Thyroid gland (tissue), 4 donors: ENCODE data around the gene OSGIN1.

ENCODE experiments used
- CTCF ChIP-seq, 6 experiments: fragments of 200-600 bp in 3 of 6; fragments of 450-650 bp in 3 of 6; sonication (generic) in 3 of 6; IDR thresholded peaks; one replicate each; pipeline ENCODE4 v1.5.1; 2016 to 2019; ENCODE audit warnings: antibody characterized with exemption in 6 of 6, mild to moderate bottlenecking in 2 of 6, inconsistent platforms in 1 of 6, moderate library complexity in 1 of 6
- POLR2A ChIP-seq, 2 donors: fragments of 450-650 bp; IDR thresholded peaks; one replicate each; pipeline ENCODE4 v1.6.1; 2017; ENCODE audit warnings: antibody characterized with exemption in 2 of 2, mild to moderate bottlenecking in 2 of 2, moderate library complexity in 1 of 2

GRCh38 chr16:83994703-83995102, 41.7 kb downstream of the OSGIN1 start:
- no peak for TF ChIP-seq POLR2A (IDR thresholded peaks at IDR 0.05)
- no peak for TF ChIP-seq CTCF (IDR thresholded peaks at IDR 0.05)
